Measurements from ENCODE around the gene TMEM179. TPM values are rescaled to one million over a fixed set of nuclear protein-coding genes. Genes with fewer than 3 reads are reported as not detected.

TMEM179 gene
- total RNA-seq, 1 experiment from 2014 or later, result 0.32 TPM

- in situ Hi-C loops (cut with HindIII; ENCODE audit: low pct_unique_long_range_greater_than_20kb, low sequenced_read_pairs), result no loop called here
- DNase-seq (ENCODE audit: low read depth, low spot score), result no peak
These were observed 48.9 kb downstream of the TMEM179 start for GRCh38 chr14:104555430-104556255.

- DNase-seq (ENCODE audit: low read depth, low spot score), result no peak
- in situ Hi-C loops (cut with HindIII; ENCODE audit: low pct_unique_long_range_greater_than_20kb, low sequenced_read_pairs), result no loop called here
These were observed 49.8 kb downstream of the TMEM179 start for GRCh38 chr14:104554608-104555429.

DNA sequence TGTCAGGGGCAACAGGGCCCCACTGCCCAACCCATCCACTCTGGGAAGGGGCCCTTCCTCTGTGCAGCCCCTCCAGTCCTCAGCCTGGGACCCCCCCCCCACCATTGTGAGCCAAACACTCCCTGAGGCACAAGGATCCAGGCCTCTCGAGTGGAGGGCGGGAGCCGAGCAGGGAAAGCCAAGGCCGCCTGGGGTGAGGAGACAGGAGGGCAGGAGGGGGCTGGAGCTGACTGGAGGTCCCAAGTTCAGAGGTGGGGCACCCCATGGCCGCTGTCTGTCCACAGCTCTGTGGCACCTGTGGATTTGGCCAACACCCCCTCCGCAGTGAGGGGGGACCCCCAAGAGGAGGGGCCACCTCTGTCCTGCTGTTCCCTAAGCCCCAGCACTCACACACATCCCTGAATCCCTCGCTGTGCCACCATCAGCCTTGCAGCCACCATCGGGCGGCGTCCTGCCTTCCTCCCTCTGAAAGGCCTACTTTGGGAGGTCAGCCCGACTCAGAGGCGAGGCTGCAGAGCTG lies 50.4 kb downstream of the TMEM179 start:
- in situ Hi-C loops (cut with HindIII; ENCODE audit: low pct_unique_long_range_greater_than_20kb, low sequenced_read_pairs), result no loop called here
- DNase-seq (ENCODE audit: low read depth, low spot score), result no peak

DNA sequence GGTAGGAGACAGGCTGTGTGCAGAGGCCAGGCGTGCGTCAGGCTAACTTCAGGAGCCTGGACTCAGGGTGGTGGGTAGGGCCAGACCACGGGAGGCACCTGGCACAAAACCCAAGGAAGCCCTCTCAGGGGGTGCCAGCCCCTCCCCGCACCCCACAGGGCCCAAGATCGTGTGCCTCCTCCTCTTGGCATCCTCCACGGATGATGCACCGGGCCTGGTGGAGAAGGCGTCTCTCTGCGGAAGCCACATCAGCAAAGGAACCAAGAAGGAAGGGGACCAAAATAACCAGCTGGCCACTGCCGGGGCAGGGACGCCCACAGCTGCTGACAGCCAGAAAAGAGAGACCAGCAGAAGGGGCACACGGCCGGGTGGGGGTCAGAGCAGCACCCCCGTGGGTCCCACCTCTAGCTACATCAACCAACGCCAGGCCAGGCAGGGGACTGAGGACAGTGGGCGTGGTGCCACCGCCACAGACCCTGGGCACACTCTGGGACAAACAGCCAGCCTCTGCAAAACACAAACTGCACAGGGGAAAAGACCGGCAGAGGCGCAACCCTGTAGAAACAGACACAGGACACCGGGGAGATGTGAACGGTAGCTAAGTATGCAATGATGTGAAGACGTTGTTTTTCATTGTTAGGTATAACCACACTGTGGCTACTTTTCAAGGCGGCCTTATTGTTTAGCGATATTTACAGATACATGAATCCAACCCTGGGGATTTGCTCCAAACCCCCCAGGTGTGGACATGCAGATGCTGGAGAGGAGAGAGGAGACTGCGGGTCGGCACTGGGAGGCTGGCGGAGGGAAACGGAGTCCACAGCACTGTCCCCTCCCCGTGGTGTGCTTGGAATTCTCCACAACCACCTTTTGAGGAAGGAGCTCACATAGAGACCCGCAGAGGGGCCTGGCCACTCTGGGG lies 51.1 kb downstream of the TMEM179 start:
- no peak for DNase-seq (ENCODE audit: low read depth, low spot score)
- in situ Hi-C loops (cut with HindIII; ENCODE audit: low pct_unique_long_range_greater_than_20kb, low sequenced_read_pairs), result no loop called here

DNA sequence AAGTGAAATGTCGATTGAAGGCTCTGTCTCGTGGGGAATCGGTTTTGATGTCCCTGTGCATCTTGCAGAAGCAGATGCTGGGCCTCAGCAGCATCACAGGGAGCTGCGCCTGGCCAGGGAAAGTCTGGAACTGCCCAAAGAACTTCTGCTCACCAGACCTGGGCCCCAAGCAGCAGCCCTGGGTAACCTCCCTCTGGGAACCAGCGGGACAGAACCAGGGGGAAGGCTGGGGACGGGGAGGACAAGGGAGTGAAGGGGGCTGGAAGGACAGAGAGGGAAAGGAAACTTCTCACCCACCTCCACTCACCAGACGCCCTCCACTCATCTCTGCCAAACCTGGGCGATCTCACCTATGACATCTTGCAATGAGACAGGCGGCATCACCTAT lies 51.8 kb downstream of the TMEM179 start:
- in situ Hi-C loops (cut with HindIII; ENCODE audit: low pct_unique_long_range_greater_than_20kb, low sequenced_read_pairs), result no loop called here

GRCh38 chr14:104551851-104552737 lies 52.5 kb downstream of the TMEM179 start:
- in situ Hi-C loops (cut with HindIII; ENCODE audit: low pct_unique_long_range_greater_than_20kb, low sequenced_read_pairs), result no loop called here
- no peak for DNase-seq (ENCODE audit: low read depth, low spot score)

More for the DNA sequence above, 51.8 kb downstream of the TMEM179 start:
- no peak for DNase-seq (ENCODE audit: low read depth, low spot score)

- in situ Hi-C loops (cut with HindIII; ENCODE audit: low pct_unique_long_range_greater_than_20kb, low sequenced_read_pairs), result no loop called here
- DNase-seq (ENCODE audit: low read depth, low spot score), result peak; percentile 29
These were observed 53.5 kb downstream of the TMEM179 start for GRCh38 chr14:104550861-104551728.

GRCh38 chr14:104550340-104550860 lies 54.2 kb downstream of the TMEM179 start:
- DNase-seq (ENCODE audit: low read depth, low spot score), result no peak
- in situ Hi-C loops (cut with HindIII; ENCODE audit: low pct_unique_long_range_greater_than_20kb, low sequenced_read_pairs), result no loop called here

GRCh38 chr14:104549536-104550339 lies 54.8 kb downstream of the TMEM179 start:
- DNase-seq (ENCODE audit: low read depth, low spot score), result no peak
- in situ Hi-C loops (cut with HindIII; ENCODE audit: low pct_unique_long_range_greater_than_20kb, low sequenced_read_pairs), result no loop called here

GRCh38 chr14:104548802-104549535 lies 55.6 kb downstream of the TMEM179 start:
- in situ Hi-C loops (cut with HindIII; ENCODE audit: low pct_unique_long_range_greater_than_20kb, low sequenced_read_pairs), result no loop called here
- no peak for DNase-seq (ENCODE audit: low read depth, low spot score)

DNA sequence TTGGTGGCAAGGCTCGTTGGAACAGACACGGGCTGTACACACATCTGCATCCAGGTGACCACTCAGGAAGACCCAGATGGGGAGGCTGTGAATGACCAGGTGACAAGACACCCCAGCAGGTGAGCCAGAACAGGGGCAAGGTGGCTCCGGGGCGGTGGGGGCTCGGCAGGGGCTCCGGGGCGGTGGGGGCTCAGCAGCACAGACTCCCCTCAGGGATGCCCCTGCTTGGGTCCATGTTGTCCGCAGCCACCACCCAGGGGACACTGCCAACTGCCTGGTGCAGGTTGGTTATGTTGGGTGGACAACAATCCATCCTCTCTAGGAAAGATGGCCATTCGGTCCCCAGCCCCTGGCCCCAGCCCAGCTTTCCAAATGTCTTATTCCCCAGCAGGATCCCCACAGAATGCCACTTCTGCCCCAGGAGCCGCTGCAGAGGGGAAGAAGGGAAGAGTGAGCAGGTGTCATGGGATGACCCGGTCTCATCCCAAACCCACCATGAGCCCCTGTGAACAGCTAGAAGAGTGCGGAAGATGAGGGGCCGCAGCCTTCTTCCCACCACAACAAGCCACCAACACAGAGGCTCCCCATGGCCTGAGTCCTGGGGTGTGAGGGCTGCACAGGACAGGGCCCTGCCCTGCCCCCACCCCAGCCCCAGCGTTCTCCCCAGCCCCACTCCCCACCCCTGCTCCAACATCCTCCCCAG lies 56.4 kb downstream of the TMEM179 start:
- in situ Hi-C loops (cut with HindIII; ENCODE audit: low pct_unique_long_range_greater_than_20kb, low sequenced_read_pairs), result no loop called here

GRCh38 chr14:104547310-104547997 lies 57.1 kb downstream of the TMEM179 start:
- no peak for DNase-seq (ENCODE audit: low read depth, low spot score)
- in situ Hi-C loops (cut with HindIII; ENCODE audit: low pct_unique_long_range_greater_than_20kb, low sequenced_read_pairs), result no loop called here

More for the DNA sequence above, 56.4 kb downstream of the TMEM179 start:
- DNase-seq (ENCODE audit: low read depth, low spot score), result no peak

GRCh38 chr14:104546591-104547309 lies 57.8 kb downstream of the TMEM179 start:
- in situ Hi-C loops (cut with HindIII; ENCODE audit: low pct_unique_long_range_greater_than_20kb, low sequenced_read_pairs), result no loop called here
- DNase-seq (ENCODE audit: low read depth, low spot score), result no peak

All from SK-MEL-5 (cell line).